ENCODE measurements around the gene FHOD3.

GRCh38 chr18:36811430-36811829 lies 513.9 kb downstream of the FHOD3 start:
- no peak for TF ChIP-seq POLR2AphosphoS5 (IDR thresholded peaks at IDR 0.05; ENCODE audit: low read depth, low read length)
- no peak for TF ChIP-seq TAF1 (IDR thresholded peaks at IDR 0.05; ENCODE audit: borderline replicate concordance, insufficient read depth, low read length)

Data from PFSK-1 (cell line).